ENCODE measurements around the gene TENM4. TPM values are rescaled to one million over a fixed set of nuclear protein-coding genes. Genes with fewer than 3 reads are reported as not detected.

TENM4 gene
- total and polyA plus RNA-seq, 2 experiments from 2014 or later: 19.0 to 105 TPM

GRCh38 chr11:79049741-79050179 lies 391.1 kb downstream of the TENM4 start:
- H3K27ac ChIP-seq: no peak overlapping the region
- no peaks in the 10 kb centered on the region for H3K9me3 ChIP-seq (ENCODE audit: low read depth)
- no peaks in the 10 kb centered on the region for H3K4me1 ChIP-seq (ENCODE audit: low read depth)
- no peaks in the 10 kb centered on the region for H3K36me3 ChIP-seq
- DNase-seq (ENCODE audit: low read depth in 1 of 2, low spot score in 1 of 2): no peak
- H3K4me3 ChIP-seq: no peak overlapping the region
- no peak for TF ChIP-seq CTCF (IDR thresholded peaks at IDR 0.05; ENCODE audit: low read depth, low read length)
- H3K27me3 ChIP-seq: no peaks in the 10 kb centered on the region

- Histone ChIP-seq H3K4me1 (ENCODE audit: low read depth) (no peaks in the 10 kb centered on the region), H3K36me3 (no peaks in the 10 kb centered on the region), H3K4me3 (no peak overlapping the region), H3K27ac (no peak overlapping the region), H3K9me3 (ENCODE audit: low read depth) (no peaks in the 10 kb centered on the region), H3K27me3 (no peaks in the 10 kb centered on the region)
- TF ChIP-seq CTCF (IDR thresholded peaks at IDR 0.05; ENCODE audit: low read depth, low read length): no peak
- DNase-seq (ENCODE audit: low read depth in 1 of 2, low spot score in 1 of 2): no peak
Measured at GRCh38 chr11:79047980-79048379, 392.9 kb downstream of the TENM4 start.

- Histone ChIP-seq H3K9me3 (ENCODE audit: low read depth) (no peaks in the 10 kb centered on the region), H3K27ac (no peak overlapping the region), H3K27me3 (no peaks in the 10 kb centered on the region), H3K36me3 (no peaks in the 10 kb centered on the region), H3K4me1 (ENCODE audit: low read depth) (no peaks in the 10 kb centered on the region), H3K4me3 (no peak overlapping the region)
- TF ChIP-seq CTCF (IDR thresholded peaks at IDR 0.05; ENCODE audit: low read depth, low read length): no peak
- DNase-seq (ENCODE audit: low read depth in 1 of 2, low spot score in 1 of 2): no peak
Measured at GRCh38 chr11:79047321-79047720, 393.5 kb downstream of the TENM4 start.

- no peak for DNase-seq (ENCODE audit: low read depth in 1 of 2, low spot score in 1 of 2)
- no peak for TF ChIP-seq CTCF (IDR thresholded peaks at IDR 0.05; ENCODE audit: low read depth, low read length)
Measured at GRCh38 chr11:79046366-79046765, 394.5 kb downstream of the TENM4 start.

GRCh38 chr11:79045800-79046304 lies 395.0 kb downstream of the TENM4 start:
- no peak for TF ChIP-seq CTCF (IDR thresholded peaks at IDR 0.05; ENCODE audit: low read depth, low read length)
- H3K4me3 ChIP-seq: no peak overlapping the region
- no peaks in the 10 kb centered on the region for H3K36me3 ChIP-seq
- no peak overlapping the region for H3K27ac ChIP-seq
- DNase-seq (ENCODE audit: low read depth in 1 of 2, low spot score in 1 of 2): no peak
- H3K9me3 ChIP-seq (ENCODE audit: low read depth): no peaks in the 10 kb centered on the region
- H3K27me3 ChIP-seq: no peaks in the 10 kb centered on the region
- no peaks in the 10 kb centered on the region for H3K4me1 ChIP-seq (ENCODE audit: low read depth)

More at GRCh38 chr11:79046366-79046765, 394.5 kb downstream of the TENM4 start:
- Histone ChIP-seq H3K36me3 (no peaks in the 10 kb centered on the region), H3K4me3 (no peak overlapping the region), H3K4me1 (ENCODE audit: low read depth) (no peaks in the 10 kb centered on the region), H3K27ac (no peak overlapping the region), H3K27me3 (no peaks in the 10 kb centered on the region), H3K9me3 (ENCODE audit: low read depth) (no peaks in the 10 kb centered on the region)

Data from cardiac muscle cell (in vitro differentiated cells and primary cell).